Left cardiac atrium (tissue), 4 donors: ENCODE data around the gene NXPH1. TPM values are rescaled to one million over a fixed set of nuclear protein-coding genes. Genes with fewer than 3 reads are reported as not detected.

Experiments used
- ATAC-seq, 2 donors: fragments of 200-7000 bp; cut with Tn5 transposase; one replicate each; pipeline ENCODE4 v1.9.1; 2020; ENCODE audit warnings: mild to moderate bottlenecking in 2 of 2, moderate library complexity in 2 of 2
- DNase-seq: peaks from one replicate; pipeline ENCODE4 v3.0.0-alpha.2; 2020
- intact Hi-C, 2 donors: fragments of 100-400 bp; cut with DNase I; formaldehyde crosslinking; loops; one replicate each; pipeline versions ENCODE4 v1.14.1 to v1.15.1; 2022 to 2023
- total RNA-seq, 2 donors: library from RNA; stranded (reverse); fragmentation: NEBNext Ultra II Directional; extraction: Animal tissue kit (Norgen Biotek cat#: 25700); gene quantifications; one replicate each; pipeline ENCODE4 v1.2.1, GENCODE V29; 2021
- donor health status: DM: no; HTN: yes; CAD: no.
- donor health status: DM: no; HTN: yes; CAD: no; lungs with severe emphysema.
- donor health status: DM: yes; HTN: yes; CAD: no.
- donor health status: Dilated cardiomyopathy.

The NXPH1 gene
- total RNA-seq, 2 donors from 2014 or later = not detected

- DNase-seq (no peak), ATAC-seq (no peak)
- intact Hi-C loops = no loop called here
These were observed 134.2 kb downstream of the NXPH1 start for GRCh38 chr7:8567626-8568025.

GRCh38 chr7:8579661-8580194, 146.3 kb downstream of the NXPH1 start:
- ATAC-seq = no peak
- intact Hi-C loops = no loop called here
- no peak for DNase-seq

GRCh38 chr7:8581842-8582241, 148.4 kb downstream of the NXPH1 start:
- intact Hi-C loops = no loop called here
- ATAC-seq (no peak), DNase-seq (no peak)

- ATAC-seq (no peak), DNase-seq (no peak)
- intact Hi-C loops = no loop called here
These were observed 149.3 kb downstream of the NXPH1 start for GRCh38 chr7:8582728-8583127.

GRCh38 chr7:8585591-8585990, 152.2 kb downstream of the NXPH1 start:
- no peak for ATAC-seq
- DNase-seq = no peak
- intact Hi-C loops = no loop called here

- intact Hi-C loops = no loop called here
- DNase-seq (no peak), ATAC-seq (no peak)
These were observed 156.8 kb downstream of the NXPH1 start for GRCh38 chr7:8590225-8590624.

GRCh38 chr7:8590791-8591190, 157.4 kb downstream of the NXPH1 start:
- intact Hi-C loops = no loop called here
- DNase-seq (no peak), ATAC-seq (no peak)

GRCh38 chr7:8591289-8591688, 157.9 kb downstream of the NXPH1 start:
- DNase-seq = no peak
- intact Hi-C loops = no loop called here
- ATAC-seq = no peak

GRCh38 chr7:8592167-8592566, 158.8 kb downstream of the NXPH1 start:
- intact Hi-C loops = no loop called here
- ATAC-seq = no peak
- no peak for DNase-seq

GRCh38 chr7:8594115-8594514, 160.7 kb downstream of the NXPH1 start:
- ATAC-seq (no peak), DNase-seq (no peak)
- intact Hi-C loops = no loop called here

GRCh38 chr7:8597565-8597964, 164.2 kb downstream of the NXPH1 start:
- DNase-seq (no peak), ATAC-seq (no peak)
- intact Hi-C loops = no loop called here

- intact Hi-C loops = no loop called here
- ATAC-seq (no peak), DNase-seq (no peak)
These were observed 167.7 kb downstream of the NXPH1 start for GRCh38 chr7:8601121-8601520.

- DNase-seq (no peak), ATAC-seq (no peak)
- intact Hi-C loops = no loop called here
These were observed 171.8 kb downstream of the NXPH1 start for GRCh38 chr7:8605221-8605620.

- intact Hi-C loops = no loop called here
- ATAC-seq (no peak), DNase-seq (no peak)
These were observed 179.2 kb downstream of the NXPH1 start for GRCh38 chr7:8612584-8612983.

- DNase-seq (no peak), ATAC-seq (no peak)
- intact Hi-C loops = no loop called here
These were observed 179.8 kb downstream of the NXPH1 start for GRCh38 chr7:8613191-8613590.

GRCh38 chr7:8615019-8615418, 181.6 kb downstream of the NXPH1 start:
- ATAC-seq (no peak), DNase-seq (no peak)
- intact Hi-C loops = no loop called here

GRCh38 chr7:8618441-8619070, 185.1 kb downstream of the NXPH1 start:
- no peak for DNase-seq
- intact Hi-C loops = no loop called here
- no peak for ATAC-seq

- DNase-seq (no peak), ATAC-seq (no peak)
- intact Hi-C loops = no loop called here
These were observed 186.8 kb downstream of the NXPH1 start for GRCh38 chr7:8620169-8620568.

- intact Hi-C loops = no loop called here
- no peak for DNase-seq
- no peak for ATAC-seq
These were observed 192.2 kb downstream of the NXPH1 start for GRCh38 chr7:8625612-8626011.

GRCh38 chr7:8627325-8627724, 193.9 kb downstream of the NXPH1 start:
- intact Hi-C loops = no loop called here
- DNase-seq = no peak
- ATAC-seq = no peak

GRCh38 chr7:8628656-8629055, 195.2 kb downstream of the NXPH1 start:
- intact Hi-C loops = no loop called here
- DNase-seq (no peak), ATAC-seq (no peak)

GRCh38 chr7:8629504-8629903, 196.1 kb downstream of the NXPH1 start:
- ATAC-seq = no peak
- intact Hi-C loops = no loop called here
- DNase-seq = no peak
